Cardiac muscle cell (in vitro differentiated cells and primary cell): Measurements from ENCODE around the gene FAM149B1. TPM values are rescaled to one million over a fixed set of nuclear protein-coding genes. Genes with fewer than 3 reads are reported as not detected.
A peak's percentile ranks its signal among the peaks of the same experiment; 100 is the strongest.
"Not testable (repeated sequence)": the region's sequence is repeated elsewhere in the genome, so short reads cannot be mapped to it uniquely, and the experiment has no call there.

Experiments
- DNase-seq, 2 donors: peaks; one replicate each; pipeline versions ENCODE4 v3.0.0 to v3.0.0-alpha.2; 2010 to 2017; ENCODE audit warnings: low read depth in 1 of 2, low spot score in 1 of 2
- H3K27ac ChIP-seq: fragments of 200-600 bp; sonication (generic); 2 replicates; pipeline ENCODE4 v1.5.1; 2016
- H3K27me3 ChIP-seq: fragments of 200-600 bp; sonication (generic); 2 replicates; pipeline ENCODE4 v1.6.0; 2016; ENCODE audit warnings: control low read depth
- H3K36me3 ChIP-seq: fragments of 200-600 bp; sonication (generic); 2 replicates; pipeline ENCODE4 v1.5.1; 2016; ENCODE audit warnings: control low read depth
- H3K4me1 ChIP-seq: fragments of 200-600 bp; sonication (generic); 2 replicates; pipeline ENCODE4 v1.8.1; 2017; ENCODE audit warnings: low read depth, mild to moderate bottlenecking, mixed run types
- H3K4me3 ChIP-seq: fragments of 200-600 bp; sonication (generic); 2 replicates; pipeline ENCODE4 v1.5.1; 2016; ENCODE audit warnings: mild to moderate bottlenecking
- H3K9me3 ChIP-seq: fragments of 200-600 bp; sonication (generic); 2 replicates; pipeline ENCODE4 v1.5.1; 2017; ENCODE audit warnings: low read depth, mild to moderate bottlenecking, control low read depth
- polyA plus RNA-seq: library from polyadenylated mRNA; unstranded; fragments of >200 nt; fragmentation: Nextera tagmentation; extraction: Ambion mirVana; gene quantifications from 2 replicates; pipeline ENCODE4 v1.2.1, GENCODE V29; 2016
- total RNA-seq: library from RNA; depleted of rRNA; stranded (reverse); fragments of >200 nt; gene quantifications from 2 replicates; pipeline ENCODE4 v1.2.3, GENCODE V29; 2016
- TF ChIP-seq, protein P1 (sequence below): IDR thresholded peaks from 2 replicates; pipeline ENCODE4 v1.5.1; 2012; ENCODE audit warnings: low read depth, mild to moderate bottlenecking, low read length

Gene FAM149B1
- total and polyA plus RNA-seq, 2 experiments from 2014 or later: 12.4 to 12.9 TPM

DNA sequence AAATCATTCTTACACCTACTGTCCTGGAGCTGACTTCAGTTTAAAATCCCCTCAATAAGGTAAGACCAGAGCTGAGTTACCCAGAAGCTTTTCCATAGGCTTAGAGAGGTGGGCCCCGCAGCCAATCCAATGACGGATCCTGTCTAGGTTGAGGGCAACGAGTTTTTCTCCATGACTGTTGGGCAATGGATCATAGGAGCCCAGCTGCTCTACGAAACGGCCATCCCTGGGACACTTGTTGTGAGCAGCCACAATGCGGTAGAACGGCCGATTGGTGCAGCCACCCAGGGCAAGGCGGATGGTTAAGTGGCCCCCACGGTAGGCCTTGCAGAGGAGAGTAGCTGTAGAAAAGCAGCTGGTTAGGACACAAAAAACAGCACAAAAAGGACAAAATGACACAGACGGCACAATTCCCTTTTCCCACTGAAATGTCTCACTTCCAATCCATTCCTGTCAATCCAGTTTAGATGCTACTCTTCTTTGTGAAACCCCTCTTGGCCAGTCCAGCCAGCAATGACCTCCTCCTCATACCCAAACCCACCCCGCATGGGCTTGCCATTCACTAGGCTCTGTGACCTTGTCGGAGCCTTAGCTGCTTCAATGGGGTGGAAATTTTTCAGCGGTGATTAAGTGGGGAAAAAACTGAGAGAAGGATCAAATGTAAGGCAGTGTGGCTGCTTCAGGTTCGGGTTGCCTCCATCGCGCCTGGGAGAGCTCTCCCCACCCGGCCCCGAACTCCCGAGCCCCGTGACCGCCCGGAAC, 83.9 kb downstream of the FAM149B1 start:
- no peaks in the 10 kb centered on the region for H3K27me3 ChIP-seq
- H3K27ac ChIP-seq: peak overlapping the region; percentile 95
- TF ChIP-seq, protein P1, sequence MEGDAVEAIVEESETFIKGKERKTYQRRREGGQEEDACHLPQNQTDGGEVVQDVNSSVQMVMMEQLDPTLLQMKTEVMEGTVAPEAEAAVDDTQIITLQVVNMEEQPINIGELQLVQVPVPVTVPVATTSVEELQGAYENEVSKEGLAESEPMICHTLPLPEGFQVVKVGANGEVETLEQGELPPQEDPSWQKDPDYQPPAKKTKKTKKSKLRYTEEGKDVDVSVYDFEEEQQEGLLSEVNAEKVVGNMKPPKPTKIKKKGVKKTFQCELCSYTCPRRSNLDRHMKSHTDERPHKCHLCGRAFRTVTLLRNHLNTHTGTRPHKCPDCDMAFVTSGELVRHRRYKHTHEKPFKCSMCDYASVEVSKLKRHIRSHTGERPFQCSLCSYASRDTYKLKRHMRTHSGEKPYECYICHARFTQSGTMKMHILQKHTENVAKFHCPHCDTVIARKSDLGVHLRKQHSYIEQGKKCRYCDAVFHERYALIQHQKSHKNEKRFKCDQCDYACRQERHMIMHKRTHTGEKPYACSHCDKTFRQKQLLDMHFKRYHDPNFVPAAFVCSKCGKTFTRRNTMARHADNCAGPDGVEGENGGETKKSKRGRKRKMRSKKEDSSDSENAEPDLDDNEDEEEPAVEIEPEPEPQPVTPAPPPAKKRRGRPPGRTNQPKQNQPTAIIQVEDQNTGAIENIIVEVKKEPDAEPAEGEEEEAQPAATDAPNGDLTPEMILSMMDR: no peak
- H3K4me1 ChIP-seq: peaks cover 13% of the 10 kb centered on the region
- H3K4me3 ChIP-seq: peak overlapping the region; percentile 78
- DNase-seq: peak in 1 of 2 donors; percentile 12
- peaks cover 10% of the 10 kb centered on the region for H3K36me3 ChIP-seq
- H3K9me3 ChIP-seq: no peaks in the 10 kb centered on the region

- Histone ChIP-seq H3K36me3 (peaks cover 10% of the 10 kb centered on the region), H3K27me3 (no peaks in the 10 kb centered on the region), H3K4me1 (peaks cover 11% of the 10 kb centered on the region), H3K9me3 (no peaks in the 10 kb centered on the region), H3K27ac (peak within 1 kb of the TSS; percentile 95), H3K4me3 (peak within 1 kb of the TSS; percentile 78)
- DNase-seq: peak; percentile 95 to 98
- TF ChIP-seq, protein P1: no peak
Observed at GRCh38 chr10:73252445-73253224, 84.7 kb downstream of the FAM149B1 start, which contains the start of gene MRPS16. TSS of gene MRPS16 (minus strand) at chr10:73252644. CDS start at chr10:73252482, 162 bp downstream.

DNA sequence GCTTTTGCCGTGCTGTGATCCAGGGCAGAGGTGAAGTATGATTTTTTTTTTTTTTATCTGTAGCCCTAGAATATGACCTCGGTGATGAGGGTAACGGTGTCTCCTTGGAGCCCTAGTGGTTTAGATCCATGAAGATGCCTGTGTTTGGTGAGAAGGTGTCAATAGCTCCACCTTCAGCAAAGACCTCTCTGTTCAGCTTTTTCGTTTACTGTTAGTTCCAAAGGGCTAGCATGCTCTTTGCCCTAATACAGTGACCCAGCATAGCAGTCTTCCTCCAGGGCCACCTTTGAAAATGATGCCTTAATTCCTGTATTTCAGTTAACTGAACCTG, 85.3 kb downstream of the FAM149B1 start:
- Histone ChIP-seq H3K27me3 (no peaks in the 10 kb centered on the region), H3K27ac (peak overlapping the region; percentile 95), H3K4me3 (peak overlapping the region; percentile 78), H3K9me3 (no peaks in the 10 kb centered on the region), H3K4me1 (peaks cover 9% of the 10 kb centered on the region), H3K36me3 (peaks cover 10% of the 10 kb centered on the region)
- TF ChIP-seq, protein P1: no peak
- no peak for DNase-seq

- H3K36me3 ChIP-seq, H3K27me3 ChIP-seq, H3K4me3 ChIP-seq, DNase-seq, H3K9me3 ChIP-seq, H3K27ac ChIP-seq, H3K4me1 ChIP-seq: not testable (repeated sequence)
Observed at GRCh38 chr10:73258612-73259011, 90.7 kb downstream of the FAM149B1 start.

GRCh38 chr10:73261362-73261995, 93.6 kb downstream of the FAM149B1 start:
- H3K27me3 ChIP-seq: no peaks in the 10 kb centered on the region
- H3K4me3 ChIP-seq: no peak overlapping the region
- TF ChIP-seq, protein P1: no peak
- no peaks in the 10 kb centered on the region for H3K9me3 ChIP-seq
- DNase-seq: no peak
- no peaks in the 10 kb centered on the region for H3K4me1 ChIP-seq
- H3K27ac ChIP-seq: no peak overlapping the region
- H3K36me3 ChIP-seq: no peaks in the 10 kb centered on the region
